Measurements from ENCODE around the gene RNU7-1. TPM values are rescaled to one million over a fixed set of nuclear protein-coding genes. Genes with fewer than 3 reads are reported as not detected.

The RNU7-1 gene
- total and polyA plus RNA-seq, 5 experiments from 2014 or later: not detected

DNA sequence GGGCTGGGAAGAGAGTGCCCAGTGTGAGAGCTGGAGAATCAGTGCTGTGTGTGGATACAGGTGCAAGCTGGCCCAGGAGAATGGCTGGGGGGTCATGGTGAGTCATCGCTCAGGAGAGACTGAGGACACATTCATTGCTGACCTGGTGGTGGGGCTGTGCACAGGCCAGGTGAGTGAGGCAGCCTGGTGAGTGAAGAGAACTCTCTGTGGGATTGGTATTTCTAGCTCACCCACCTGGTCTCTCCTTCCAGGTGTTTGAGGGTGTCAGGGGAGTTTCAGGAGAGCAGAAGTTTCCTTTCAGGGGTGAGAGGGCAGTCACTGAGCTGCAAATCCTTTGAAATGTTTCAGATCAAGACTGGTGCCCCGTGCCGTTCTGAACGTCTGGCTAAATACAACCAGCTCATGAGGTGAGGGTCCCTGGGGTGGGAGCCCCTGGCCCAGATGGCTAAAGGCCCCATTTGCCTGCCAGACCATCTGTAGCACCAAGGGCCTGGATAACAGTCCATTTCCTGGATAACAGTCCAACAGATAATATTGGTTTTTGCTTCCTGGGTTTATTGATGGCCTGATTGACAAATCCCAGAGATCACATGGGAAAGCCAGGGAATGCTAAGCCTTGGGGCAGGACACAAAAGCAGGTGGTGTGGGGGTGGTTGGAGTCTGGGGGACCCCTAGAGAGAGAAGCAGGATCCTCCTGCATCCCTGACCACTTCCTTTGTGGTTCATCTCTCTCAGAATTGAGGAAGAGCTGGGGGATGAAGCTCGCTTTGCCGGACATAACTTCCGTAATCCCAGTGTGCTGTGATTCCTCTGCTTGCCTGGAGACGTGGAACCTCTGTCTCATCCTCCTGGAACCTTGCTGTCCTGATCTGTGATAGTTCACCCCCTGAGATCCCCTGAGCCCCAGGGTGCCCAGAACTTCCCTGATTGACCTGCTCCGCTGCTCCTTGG, 21.3 kb upstream of the RNU7-1 start:
- no peak overlapping the region for H3K4me3 Mint-ChIP-seq
- peaks cover 0 to 46% (median 3%) of the 10 kb centered on the region in 3 donors for H3K36me3 Mint-ChIP-seq
- POLR2A ChIA-PET: interaction anchor here (0.6 to 1.2 kb wide), 3 partner anchors 16 to 38 kb away, joined by 3 read pairs; partner anchors contain the start of genes C12orf57 and RNU7-1
- ATAC-seq (no peak), DNase-seq (no peak)
- no peaks in the 10 kb centered on the region for H3K27me3 Mint-ChIP-seq
- H3K4me1 Mint-ChIP-seq: peaks cover 15 to 46% (median 26%) of the 10 kb centered on the region in 4 donors
- no peaks in the 10 kb centered on the region for H3K9me3 Mint-ChIP-seq
- H3K27ac Mint-ChIP-seq: peak overlapping the region in 1 of 10 donors; percentile 65

DNA sequence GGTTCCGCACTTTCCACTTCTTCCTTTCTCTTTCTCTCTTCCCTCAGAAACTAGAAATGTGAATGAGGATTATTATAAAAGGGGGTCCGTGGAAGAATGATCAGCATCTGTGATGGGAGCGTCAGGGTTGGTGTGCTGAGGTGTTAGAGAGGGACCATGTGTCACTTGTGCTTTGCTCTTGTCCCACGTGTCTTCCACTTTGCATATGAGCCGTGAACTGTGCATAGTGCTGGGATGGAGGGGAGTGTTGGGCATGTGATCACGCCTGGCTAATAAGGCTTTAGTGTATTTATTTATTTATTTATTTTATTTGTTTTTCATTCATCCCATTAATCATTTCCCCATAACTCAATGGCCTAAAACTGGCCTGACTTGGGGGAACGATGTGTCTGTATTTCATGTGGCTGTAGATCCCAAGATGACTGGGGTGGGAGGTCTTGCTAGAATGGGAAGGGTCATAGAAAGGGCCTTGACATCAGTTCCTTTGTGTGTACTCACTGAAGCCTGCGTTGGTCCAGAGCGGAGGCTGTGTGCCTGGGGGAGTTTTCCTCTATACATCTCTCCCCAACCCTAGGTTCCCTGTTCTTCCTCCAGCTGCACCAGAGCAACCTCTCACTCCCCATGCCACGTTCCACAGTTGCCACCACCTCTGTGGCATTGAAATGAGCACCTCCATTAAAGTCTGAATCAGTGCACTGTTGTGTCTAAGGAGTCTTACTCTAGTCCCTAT, 20.4 kb upstream of the RNU7-1 start:
- POLR2A ChIA-PET: interaction anchor here (0.6 to 7.8 kb wide), 14 partner anchors 9 to 199 kb away, joined by 3 to 82 read pairs (median 7); partner anchors contain the start of genes C12orf57, C1RL, COPS7A and ENO2
- H3K36me3 Mint-ChIP-seq: peaks cover 0 to 40% (median 3%) of the 10 kb centered on the region in 3 donors
- ATAC-seq (no peak), DNase-seq (no peak)
- H3K27me3 Mint-ChIP-seq: no peaks in the 10 kb centered on the region
- H3K27ac Mint-ChIP-seq: peak overlapping the region in 5 of 10 donors; percentile 24 to 86 (median 81)
- H3K9me3 Mint-ChIP-seq: no peaks in the 10 kb centered on the region
- peaks cover 15 to 46% (median 27%) of the 10 kb centered on the region in 4 donors for H3K4me1 Mint-ChIP-seq
- peak overlapping the region in 2 of 10 donors; percentile 8 to 42 for H3K4me3 Mint-ChIP-seq

- DNase-seq: no peak
- POLR2A ChIA-PET: interaction anchor here (0.6 to 7.8 kb wide), 13 partner anchors 9 to 200 kb away, joined by 3 to 82 read pairs (median 7); partner anchors contain the start of genes C12orf57, C1RL, COPS7A and ENO2
Measured at GRCh38 chr12:6923851-6924250, 19.8 kb upstream of the RNU7-1 start.

DNA sequence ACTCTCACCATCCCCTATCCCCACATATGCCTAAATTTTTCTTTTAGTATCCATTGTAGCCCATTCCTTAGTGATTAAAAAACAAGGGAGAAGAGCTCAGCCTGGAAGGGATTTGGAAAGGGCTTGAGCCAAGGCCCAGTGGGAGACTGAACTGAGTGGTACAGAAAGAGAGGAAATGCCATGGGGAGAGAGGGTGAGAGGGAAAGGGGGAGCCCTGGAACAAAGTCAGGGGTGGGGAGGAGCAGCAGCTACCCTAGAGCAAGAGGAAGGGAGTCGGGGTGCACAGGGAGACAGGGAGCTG, 18.4 kb upstream of the RNU7-1 start:
- POLR2A ChIA-PET: interaction anchor here (0.9 to 7.8 kb wide), 13 partner anchors 8 to 183 kb away, joined by 3 to 82 read pairs (median 8); partner anchors contain the start of genes C12orf57, C1R, ENO2 and RNU7-1
- H3K4me1 Mint-ChIP-seq: peaks cover 28 to 60% (median 41%) of the 10 kb centered on the region in 4 donors
- no peaks in the 10 kb centered on the region for H3K9me3 Mint-ChIP-seq
- DNase-seq: no peak
- H3K27ac Mint-ChIP-seq: peak overlapping the region in 6 of 10 donors; percentile 81 to 94 (median 92)
- H3K27me3 Mint-ChIP-seq: no peaks in the 10 kb centered on the region
- H3K4me3 Mint-ChIP-seq: peak overlapping the region in 4 of 10 donors; percentile 59 to 84 (median 72)
- no peak for ATAC-seq
- peaks cover 0 to 24% (median 0%) of the 10 kb centered on the region in 3 donors for H3K36me3 Mint-ChIP-seq

More at GRCh38 chr12:6923851-6924250, 19.8 kb upstream of the RNU7-1 start:
- H3K4me1 Mint-ChIP-seq: peaks cover 19 to 50% (median 32%) of the 10 kb centered on the region in 4 donors
- H3K27me3 Mint-ChIP-seq: no peaks in the 10 kb centered on the region
- peak overlapping the region; percentile 22 to 94 (median 88) for H3K27ac Mint-ChIP-seq
- ATAC-seq: no peak
- no peaks in the 10 kb centered on the region for H3K9me3 Mint-ChIP-seq
- H3K36me3 Mint-ChIP-seq: peaks cover 0 to 38% (median 3%) of the 10 kb centered on the region in 3 donors
- peak overlapping the region in 1 of 10 donors; percentile 79 for H3K4me3 Mint-ChIP-seq

- H3K9me3 Mint-ChIP-seq: no peaks in the 10 kb centered on the region
- H3K27me3 Mint-ChIP-seq: no peaks in the 10 kb centered on the region
- ATAC-seq (no peak), DNase-seq (no peak)
- H3K4me1 Mint-ChIP-seq: peaks cover 30 to 62% (median 42%) of the 10 kb centered on the region in 4 donors
- H3K4me3 Mint-ChIP-seq: peak overlapping the region; percentile 8 to 93 (median 64)
- H3K36me3 Mint-ChIP-seq: peaks cover 0 to 23% (median 0%) of the 10 kb centered on the region in 3 donors
- peak overlapping the region in 4 of 10 donors; percentile 43 to 91 (median 66) for H3K27ac Mint-ChIP-seq
- POLR2A ChIA-PET: interaction anchor here (1.1 to 7.8 kb wide), 11 partner anchors 8 to 182 kb away, joined by 3 to 82 read pairs (median 8); partner anchors contain the start of genes C12orf57, C1R, ENO2 and RNU7-1
Measured at GRCh38 chr12:6925540-6926279, 17.9 kb upstream of the RNU7-1 start.

- ATAC-seq (peak; percentile 18 to 41), DNase-seq (peak in 5 of 10 donors; percentile 37 to 47 (median 43))
- Mint-ChIP-seq H3K4me1 (peaks cover 35 to 60% (median 50%) of the 10 kb centered on the region in 4 donors), H3K9me3 (no peaks in the 10 kb centered on the region), H3K36me3 (peaks cover 0 to 11% (median 0%) of the 10 kb centered on the region in 3 donors), H3K4me3 (peak within 1 kb of the TSS; percentile 82 to 94 (median 90)), H3K27me3 (no peaks in the 10 kb centered on the region), H3K27ac (peak within 1 kb of the TSS; percentile 91 to 96 (median 92))
- POLR2A ChIA-PET: interaction anchor here (0.6 to 7.8 kb wide), 16 partner anchors 9 to 181 kb away, joined by 3 to 82 read pairs (median 7); partner anchors contain the start of genes C12orf57, LPCAT3, PTPN6 and RNU7-1
Measured at GRCh38 chr12:6927379-6928021, 16.1 kb upstream of the RNU7-1 start, which contains the start of gene ATN1. Gene ATN1 (plus strand): TSS chr12:6927959. CDS start chr12:6934002, 6,043 bp downstream.

- Mint-ChIP-seq H3K27me3 (no peaks in the 10 kb centered on the region), H3K36me3 (peaks cover 0 to 10% (median 0%) of the 10 kb centered on the region in 3 donors), H3K9me3 (no peaks in the 10 kb centered on the region), H3K27ac (peak overlapping the region; percentile 88 to 94 (median 92)), H3K4me3 (peak overlapping the region; percentile 74 to 91 (median 86)), H3K4me1 (peaks cover 39 to 60% (median 56%) of the 10 kb centered on the region in 4 donors)
- DNase-seq (no peak), ATAC-seq (peak; percentile 10 to 24)
- POLR2A ChIA-PET: interaction anchor here (0.9 to 7.8 kb wide), 9 partner anchors 8 to 90 kb away, joined by 3 to 82 read pairs (median 6); partner anchors contain the start of genes C12orf57, LPCAT3, PTPN6 and RNU7-1
Measured at GRCh38 chr12:6928022-6928702, 15.5 kb upstream of the RNU7-1 start.

- Mint-ChIP-seq H3K4me3 (peak overlapping the region; percentile 74 to 91 (median 86)), H3K4me1 (peaks cover 41 to 60% (median 57%) of the 10 kb centered on the region in 4 donors), H3K36me3 (peaks cover 0 to 7% (median 0%) of the 10 kb centered on the region in 3 donors), H3K9me3 (no peaks in the 10 kb centered on the region), H3K27me3 (no peaks in the 10 kb centered on the region), H3K27ac (peak overlapping the region; percentile 88 to 94 (median 92))
- POLR2A ChIA-PET: interaction anchor here (0.7 to 7.8 kb wide), 9 partner anchors 7 to 89 kb away, joined by 3 to 82 read pairs (median 4); partner anchors contain the start of genes C12orf57, LPCAT3, PTPN6 and RNU7-1
- DNase-seq: no peak
- no peak for ATAC-seq
Measured at GRCh38 chr12:6928703-6929407, 14.8 kb upstream of the RNU7-1 start.

DNA sequence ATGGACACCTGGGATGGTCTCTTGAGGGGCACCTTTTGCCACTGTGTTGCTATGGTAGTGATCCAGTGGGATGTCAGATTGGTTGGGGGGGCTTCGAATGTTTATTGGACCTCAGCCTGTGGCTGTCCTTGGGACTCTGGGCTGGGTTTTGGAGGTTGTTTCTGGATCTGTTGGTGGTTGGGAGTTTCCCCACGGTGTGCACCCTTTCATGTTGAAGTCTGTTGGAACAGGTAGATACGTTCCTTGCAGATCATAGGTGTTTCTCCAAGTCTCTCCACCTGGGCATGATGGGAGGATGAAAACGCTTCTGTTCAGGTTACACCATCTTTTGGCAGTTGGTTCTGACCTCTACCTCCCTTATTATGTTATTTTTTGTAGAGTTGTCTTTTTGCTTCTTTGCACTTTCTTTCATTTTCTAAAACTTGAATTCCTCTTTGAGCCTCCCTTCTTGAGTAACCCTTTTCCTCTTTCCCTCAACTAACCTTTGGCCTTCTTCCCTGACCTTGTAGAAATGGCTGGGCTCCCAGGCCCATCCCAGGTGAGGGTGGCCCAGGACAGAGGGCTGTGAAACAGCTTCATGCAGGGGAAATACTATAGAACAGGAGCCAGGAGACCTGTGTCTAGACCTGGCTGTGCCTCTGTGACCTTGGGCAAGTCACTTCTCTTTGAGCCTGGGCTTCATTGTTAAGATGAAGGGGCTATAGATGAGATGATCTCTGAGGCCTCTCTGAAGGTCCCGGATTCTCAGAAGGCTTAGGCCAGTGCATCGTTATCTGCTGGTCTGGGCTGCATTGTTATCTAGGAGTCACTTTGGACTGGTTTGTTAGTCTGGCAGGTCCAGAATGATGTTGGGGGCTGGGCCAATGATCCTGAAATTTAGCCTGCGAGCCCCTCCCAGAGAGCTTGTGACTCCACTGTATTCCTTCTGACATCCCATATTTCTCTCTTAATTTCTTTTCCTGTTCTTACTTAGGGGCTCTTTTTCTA, 13.9 kb upstream of the RNU7-1 start:
- Mint-ChIP-seq H3K4me3 (peak overlapping the region; percentile 74 to 91 (median 86)), H3K36me3 (peaks cover 0 to 9% (median 0%) of the 10 kb centered on the region in 3 donors), H3K27me3 (no peaks in the 10 kb centered on the region), H3K4me1 (peaks cover 38 to 57% (median 56%) of the 10 kb centered on the region in 4 donors), H3K9me3 (no peaks in the 10 kb centered on the region), H3K27ac (peak overlapping the region; percentile 73 to 94 (median 91))
- ATAC-seq: peak in 1 of 2 donors; percentile 15
- no peak for DNase-seq
- POLR2A ChIA-PET: interaction anchor here (0.7 to 7.8 kb wide), 7 partner anchors 6 to 79 kb away, joined by 3 to 82 read pairs (median 6); partner anchors contain the start of genes C12orf57, CDCA3 and RNU7-1

All from naive thymus-derived CD8-positive, alpha-beta T cell (primary cell).